Immature natural killer cell (primary cell): Measurements from ENCODE around the gene RALGPS1. TPM values are rescaled to one million over a fixed set of nuclear protein-coding genes. Genes with fewer than 3 reads are reported as not detected.

Source experiments
- DNase-seq, 3 donors: peaks; one replicate each; pipeline ENCODE4 v3.0.0; 2022; ENCODE audit warnings: mixed read lengths in 1 of 3
- H3K27ac Mint-ChIP-seq, 6 donors: one replicate each; pipeline ENCODE4 v1.8.0; 2020; ENCODE audit warnings: mixed read lengths in 6 of 6, mild to moderate bottlenecking in 5 of 6, inconsistent platforms in 4 of 6, moderate library complexity in 3 of 6
- H3K27me3 Mint-ChIP-seq, 3 donors: one replicate each; pipeline ENCODE4 v1.8.0; 2020 to 2021; ENCODE audit warnings: low read depth in 3 of 3, mild to moderate bottlenecking in 3 of 3, mixed read lengths in 3 of 3, moderate library complexity in 3 of 3, inconsistent platforms in 1 of 3
- H3K36me3 Mint-ChIP-seq, 3 donors: one replicate each; pipeline ENCODE4 v1.8.0; 2020; ENCODE audit warnings: mixed read lengths in 3 of 3, inconsistent platforms in 2 of 3, mild to moderate bottlenecking in 2 of 3
- H3K4me1 Mint-ChIP-seq, 2 donors: one replicate each; pipeline ENCODE4 v1.8.0; 2020; ENCODE audit warnings: inconsistent platforms in 2 of 2, mild to moderate bottlenecking in 2 of 2, mixed read lengths in 2 of 2, moderate library complexity in 1 of 2
- H3K4me3 Mint-ChIP-seq, 5 donors: one replicate each; pipeline ENCODE4 v1.8.0; 2020; ENCODE audit warnings: mild to moderate bottlenecking in 5 of 5, mixed read lengths in 5 of 5, inconsistent platforms in 3 of 5, moderate library complexity in 3 of 5
- H3K9me3 Mint-ChIP-seq, 6 donors: one replicate each; pipeline ENCODE4 v1.8.0; 2020; ENCODE audit warnings: mild to moderate bottlenecking in 6 of 6, mixed read lengths in 6 of 6, inconsistent platforms in 4 of 6, moderate library complexity in 3 of 6
- polyA plus RNA-seq, 3 donors: library from polyadenylated mRNA; unstranded; fragments of 300-500 nt; fragmentation: Illumina TruSeq; gene quantifications; one replicate each; pipeline ENCODE4 v1.2.3, GENCODE V29; 2021

RALGPS1 gene
- polyA plus RNA-seq, 3 donors from 2014 or later = 2.6 to 3.4 (median 2.9) TPM

- Mint-ChIP-seq H3K4me1 (no peaks in the 10 kb centered on the region), H3K27ac (no peak overlapping the region), H3K4me3 (no peak overlapping the region), H3K9me3 (no peaks in the 10 kb centered on the region), H3K27me3 (peaks cover 0 to 3% (median 2%) of the 10 kb centered on the region in 3 donors), H3K36me3 (peaks cover 0 to 4% (median 0%) of the 10 kb centered on the region in 3 donors)
- no peak for DNase-seq
Measured at GRCh38 chr9:126952205-126952977, 37.8 kb downstream of the RALGPS1 start.

- no peaks in the 10 kb centered on the region for H3K4me1 Mint-ChIP-seq
- H3K9me3 Mint-ChIP-seq = no peaks in the 10 kb centered on the region
- H3K27ac Mint-ChIP-seq = no peak overlapping the region
Measured at GRCh38 chr9:126953041-126953809, 38.6 kb downstream of the RALGPS1 start.

DNA sequence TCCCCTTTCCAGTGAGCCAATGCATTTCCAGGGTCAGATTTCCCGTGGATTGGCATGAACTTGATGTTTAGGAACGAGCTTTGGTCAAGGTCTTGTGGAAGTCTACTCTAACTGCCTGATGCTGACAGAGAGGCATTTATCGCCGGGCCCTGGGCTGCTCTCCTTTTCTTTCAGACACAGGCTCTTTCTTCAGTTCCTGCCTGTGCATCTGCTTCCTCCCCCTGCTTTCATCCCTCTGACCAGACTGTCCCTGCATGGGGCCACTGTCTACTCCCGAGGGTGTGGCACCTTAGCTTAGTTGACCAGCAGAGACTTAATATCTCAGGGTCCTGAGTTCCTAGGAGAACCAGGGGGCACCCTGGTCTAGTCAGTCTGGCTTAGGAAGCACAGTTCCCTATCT is 41.2 kb downstream of the RALGPS1 start:
- no peaks in the 10 kb centered on the region for H3K9me3 Mint-ChIP-seq
- DNase-seq = no peak
- peaks cover 2 to 6% (median 3%) of the 10 kb centered on the region in 3 donors for H3K27me3 Mint-ChIP-seq
- no peak overlapping the region for H3K4me3 Mint-ChIP-seq
- H3K36me3 Mint-ChIP-seq = peaks cover 0 to 4% (median 0%) of the 10 kb centered on the region in 3 donors
- no peak overlapping the region for H3K27ac Mint-ChIP-seq
- no peaks in the 10 kb centered on the region for H3K4me1 Mint-ChIP-seq

More at GRCh38 chr9:126953041-126953809, 38.6 kb downstream of the RALGPS1 start:
- H3K27me3 Mint-ChIP-seq = peaks cover 0 to 3% (median 3%) of the 10 kb centered on the region in 3 donors
- H3K4me3 Mint-ChIP-seq = no peak overlapping the region
- peaks cover 0 to 4% (median 0%) of the 10 kb centered on the region in 3 donors for H3K36me3 Mint-ChIP-seq
- no peak for DNase-seq

DNA sequence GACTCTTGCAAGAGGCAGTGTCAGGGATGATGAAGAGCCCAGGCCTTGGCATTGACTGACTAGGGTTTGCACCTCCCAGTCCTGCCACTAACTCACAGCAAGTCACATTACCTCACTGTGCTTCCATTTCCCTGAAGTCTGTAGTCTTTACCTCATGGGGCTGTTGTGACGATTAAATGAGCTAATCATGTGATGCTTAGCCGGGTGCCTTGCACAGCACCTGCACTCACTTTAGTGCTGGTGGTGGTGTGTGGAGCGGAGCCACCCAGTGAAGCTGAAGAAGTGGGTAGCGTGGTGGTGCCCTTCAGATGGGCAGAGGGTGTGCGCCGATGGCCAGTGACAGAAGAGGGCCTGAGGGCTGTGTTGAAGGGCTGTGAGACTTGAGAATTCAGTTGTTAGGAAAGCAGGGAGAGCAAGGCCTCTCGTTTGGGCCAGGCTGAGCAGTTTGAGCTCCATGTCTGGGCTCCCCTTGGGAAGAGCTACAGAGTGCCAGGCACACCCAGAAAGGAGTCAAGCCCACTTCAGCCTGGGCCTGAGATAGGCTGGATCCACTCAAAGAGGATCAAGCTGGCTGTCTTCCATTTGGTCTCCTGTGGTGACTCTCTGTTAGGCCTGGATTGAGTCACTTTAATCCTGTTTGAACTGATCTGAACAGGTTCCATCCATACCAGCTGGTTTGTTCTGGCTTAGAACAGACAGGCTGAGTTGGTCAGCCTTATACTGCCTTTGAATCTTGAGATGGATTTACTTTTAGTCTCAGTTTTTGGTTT is 42.5 kb downstream of the RALGPS1 start:
- Mint-ChIP-seq H3K27me3 (peaks cover 3 to 6% (median 6%) of the 10 kb centered on the region in 3 donors), H3K9me3 (no peaks in the 10 kb centered on the region), H3K4me3 (no peak overlapping the region), H3K27ac (peak overlapping the region in 1 of 6 donors; percentile 57), H3K4me1 (no peaks in the 10 kb centered on the region), H3K36me3 (peaks cover 0 to 4% (median 0%) of the 10 kb centered on the region in 3 donors)
- no peak for DNase-seq

- H3K4me3 Mint-ChIP-seq = no peak overlapping the region
- no peaks in the 10 kb centered on the region for H3K9me3 Mint-ChIP-seq
- no peak for DNase-seq
- no peaks in the 10 kb centered on the region for H3K4me1 Mint-ChIP-seq
- H3K27ac Mint-ChIP-seq = no peak overlapping the region
- no peaks in the 10 kb centered on the region for H3K36me3 Mint-ChIP-seq
- H3K27me3 Mint-ChIP-seq = peaks cover 3 to 6% (median 6%) of the 10 kb centered on the region in 3 donors
Measured at GRCh38 chr9:126957687-126958053, 43.1 kb downstream of the RALGPS1 start.

DNA sequence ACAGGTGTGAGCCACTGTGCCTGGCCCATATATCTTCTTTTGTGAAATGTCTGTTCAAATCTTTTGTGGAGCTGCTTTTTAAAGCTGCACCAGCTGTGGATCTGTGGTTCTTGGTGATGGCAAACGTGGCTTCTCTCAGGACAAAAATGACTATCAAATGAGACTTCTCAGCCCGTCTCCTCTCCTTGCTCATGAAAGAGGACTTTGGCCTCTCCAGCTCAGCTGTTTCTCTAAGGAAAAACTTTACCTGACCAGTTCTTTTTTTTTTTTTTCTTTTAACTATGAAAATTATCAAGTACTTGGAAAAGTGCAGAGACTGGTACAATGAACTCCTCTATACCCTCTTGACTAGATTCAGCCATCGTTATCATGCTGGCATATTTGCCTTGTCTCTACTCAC is 44.8 kb downstream of the RALGPS1 start:
- Mint-ChIP-seq H3K4me1 (no peaks in the 10 kb centered on the region), H3K4me3 (no peak overlapping the region), H3K36me3 (no peaks in the 10 kb centered on the region), H3K9me3 (no peaks in the 10 kb centered on the region), H3K27ac (no peak overlapping the region), H3K27me3 (peaks cover 3 to 6% (median 6%) of the 10 kb centered on the region in 3 donors)
- no peak for DNase-seq

GRCh38 chr9:126959917-126960316 is 45.3 kb downstream of the RALGPS1 start:
- Mint-ChIP-seq H3K36me3 (peaks cover 0 to 4% (median 3%) of the 10 kb centered on the region in 3 donors), H3K27ac (no peak overlapping the region), H3K4me3 (no peak overlapping the region), H3K9me3 (no peaks in the 10 kb centered on the region), H3K4me1 (no peaks in the 10 kb centered on the region), H3K27me3 (peaks cover 0 to 6% (median 6%) of the 10 kb centered on the region in 3 donors)
- DNase-seq = no peak

- no peak for DNase-seq
- Mint-ChIP-seq H3K4me3 (no peak overlapping the region), H3K27me3 (peaks cover 2 to 8% (median 6%) of the 10 kb centered on the region in 3 donors), H3K36me3 (peaks cover 0 to 17% (median 7%) of the 10 kb centered on the region in 3 donors), H3K4me1 (peaks cover 0 to 2% of the 10 kb centered on the region in 2 donors), H3K9me3 (no peaks in the 10 kb centered on the region), H3K27ac (no peak overlapping the region)
Measured at GRCh38 chr9:126962336-126962735, 47.8 kb downstream of the RALGPS1 start.

DNA sequence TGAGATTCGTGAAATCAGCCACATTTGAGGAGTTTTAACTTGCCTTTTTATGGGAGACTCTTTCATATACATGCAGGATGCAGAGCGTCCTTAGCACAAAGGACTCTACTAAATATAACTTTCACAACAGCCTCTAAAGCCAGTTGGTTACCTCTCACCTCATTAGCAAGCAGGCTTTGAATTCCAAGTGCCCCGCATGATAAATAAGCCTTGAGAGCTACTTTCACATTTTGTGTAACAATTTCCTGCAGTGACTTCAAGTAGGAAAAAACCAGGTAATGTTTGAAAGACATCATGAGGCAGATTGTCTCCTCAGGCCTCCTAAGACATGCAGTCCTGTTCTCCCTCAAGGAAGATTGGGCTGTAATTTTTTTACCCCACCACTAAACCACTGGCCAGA is 50.5 kb downstream of the RALGPS1 start:
- Mint-ChIP-seq H3K4me3 (no peak overlapping the region), H3K9me3 (no peaks in the 10 kb centered on the region), H3K27me3 (peaks cover 2 to 6% (median 3%) of the 10 kb centered on the region in 3 donors), H3K4me1 (peaks cover 0 to 2% of the 10 kb centered on the region in 2 donors), H3K27ac (no peak overlapping the region), H3K36me3 (peaks cover 0 to 21% (median 7%) of the 10 kb centered on the region in 3 donors)
- no peak for DNase-seq

- peaks cover 0 to 2% of the 10 kb centered on the region in 2 donors for H3K4me1 Mint-ChIP-seq
- peak; percentile 26 to 55 (median 36) for DNase-seq
- peaks cover 3 to 4% (median 4%) of the 10 kb centered on the region in 3 donors for H3K27me3 Mint-ChIP-seq
- H3K27ac Mint-ChIP-seq = peak overlapping the region in 3 of 6 donors; percentile 3 to 15 (median 3)
- H3K4me3 Mint-ChIP-seq = no peak overlapping the region
- H3K9me3 Mint-ChIP-seq = no peaks in the 10 kb centered on the region
- peaks cover 0 to 21% (median 14%) of the 10 kb centered on the region in 3 donors for H3K36me3 Mint-ChIP-seq
Measured at GRCh38 chr9:126965541-126966428, 51.2 kb downstream of the RALGPS1 start.

GRCh38 chr9:126971261-126971660 is 56.7 kb downstream of the RALGPS1 start:
- no peak for DNase-seq
- Mint-ChIP-seq H3K27me3 (peaks cover 0 to 6% (median 3%) of the 10 kb centered on the region in 3 donors), H3K27ac (no peak overlapping the region), H3K4me3 (no peak overlapping the region), H3K36me3 (peaks cover 0 to 24% (median 17%) of the 10 kb centered on the region in 3 donors), H3K4me1 (no peaks in the 10 kb centered on the region), H3K9me3 (no peaks in the 10 kb centered on the region)

GRCh38 chr9:126973651-126974529 is 59.3 kb downstream of the RALGPS1 start:
- Mint-ChIP-seq H3K4me1 (no peaks in the 10 kb centered on the region), H3K27me3 (peaks cover 0 to 3% (median 3%) of the 10 kb centered on the region in 3 donors), H3K9me3 (no peaks in the 10 kb centered on the region), H3K36me3 (peaks cover 0 to 23% (median 15%) of the 10 kb centered on the region in 3 donors), H3K4me3 (no peak overlapping the region), H3K27ac (no peak overlapping the region)
- DNase-seq = no peak
